ENCODE measurements around the gene TTYH1. TPM values are rescaled to one million over a fixed set of nuclear protein-coding genes. Genes with fewer than 3 reads are reported as not detected.
A peak's percentile ranks its signal among the peaks of the same experiment; 100 is the strongest.

TTYH1 gene
- total and polyA plus RNA-seq, 9 of the 15 experiments (the other 6 are each of a cell fraction or from before 2014, with no cell fraction given), result 0.08 TPM; not detected in 8

GRCh38 chr19:54448774-54449700 is 33.8 kb downstream of the TTYH1 start, which contains the start of gene LENG8 (continued):
- TF ChIP-seq TCF7 (IDR thresholded peaks at IDR 0.05; ENCODE audit: borderline replicate concordance), result no peak
- peak; percentile 89 for TF ChIP-seq CBX1 (IDR thresholded peaks at IDR 0.05; ENCODE audit: low read depth)
- TF ChIP-seq NCOA1 (IDR thresholded peaks at IDR 0.05; ENCODE audit: low read depth), result no peak; the same call in 1 of the 2 replicates
- TF ChIP-seq ERF (CRISPR knock-in tag; IDR thresholded peaks at IDR 0.05), result peak; percentile 60; the same call in 1 of the 2 replicates
- no peak; the same call in 1 of the 2 replicates for TF ChIP-seq ZNF316 (IDR thresholded peaks at IDR 0.05)
- peak; percentile 58 for TF ChIP-seq PCBP1 (IDR thresholded peaks at IDR 0.05; ENCODE audit: low read depth, low read length, poor library complexity, severe bottlenecking)
- no peak for TF ChIP-seq BACH1 (tag; IDR thresholded peaks at IDR 0.05)
- TF ChIP-seq ZNF444 (CRISPR knock-in tag; IDR thresholded peaks at IDR 0.05), result no peak
- TF ChIP-seq DLX4 (CRISPR knock-in tag; IDR thresholded peaks at IDR 0.05), result no peak
- peak; percentile 17; the same call in 1 of the 2 replicates for TF ChIP-seq LARP7 (IDR thresholded peaks at IDR 0.05)
- peak; percentile 77 for TF ChIP-seq U2AF1 (optimal IDR thresholded peaks at IDR 0.05; ENCODE audit: low read depth, low read length)
- TF ChIP-seq ATF2 (CRISPR knock-in tag; IDR thresholded peaks at IDR 0.05), result peak; percentile 64; the same call in 1 of the 2 replicates
- TF ChIP-seq SIX5 (IDR thresholded peaks at IDR 0.05; ENCODE audit: borderline replicate concordance in 1 of 2, insufficient read depth in 1 of 2, low read depth in 1 of 2, low read length in 2 of 2), result no peak
- no peak for TF ChIP-seq DNMT1 (IDR thresholded peaks at IDR 0.05)
- TF ChIP-seq HMGXB4 (CRISPR knock-in tag; IDR thresholded peaks at IDR 0.05), result peak; percentile 87
- TF ChIP-seq ZNF449 (CRISPR knock-in tag; IDR thresholded peaks at IDR 0.05), result no peak
- peak; percentile 71; the same call in 1 of the 2 replicates for TF ChIP-seq MBD2 (IDR thresholded peaks at IDR 0.05; ENCODE audit: borderline replicate concordance, low read depth)
- no peak; a peak in 3 of 4 replicates for TF ChIP-seq NONO (IDR thresholded peaks at IDR 0.05; ENCODE audit: low read depth in 2 of 2, low read length in 1 of 2)
- no peak for TF ChIP-seq RBM17 (IDR thresholded peaks at IDR 0.05; ENCODE audit: borderline replicate concordance, low read depth, low read length)
- 0 out of 2 replicates have a peak, but pooled peaks have one; percentile 7 for TF ChIP-seq ATF4 (CRISPR knock-in tag; IDR thresholded peaks at IDR 0.05)
- peak; percentile 89 for TF ChIP-seq BRD4 (IDR thresholded peaks at IDR 0.05)
- no peak for TF ChIP-seq ZNF586 (CRISPR knock-in tag; conservative IDR thresholded peaks at IDR 0.05)

Data from K562 (cell line).